Measurements from ENCODE around the gene ZCCHC4.
"Not testable (repeated sequence)": the region's sequence is repeated elsewhere in the genome, so short reads cannot be mapped to it uniquely, and the experiment has no call there.

ZCCHC4 gene

DNA sequence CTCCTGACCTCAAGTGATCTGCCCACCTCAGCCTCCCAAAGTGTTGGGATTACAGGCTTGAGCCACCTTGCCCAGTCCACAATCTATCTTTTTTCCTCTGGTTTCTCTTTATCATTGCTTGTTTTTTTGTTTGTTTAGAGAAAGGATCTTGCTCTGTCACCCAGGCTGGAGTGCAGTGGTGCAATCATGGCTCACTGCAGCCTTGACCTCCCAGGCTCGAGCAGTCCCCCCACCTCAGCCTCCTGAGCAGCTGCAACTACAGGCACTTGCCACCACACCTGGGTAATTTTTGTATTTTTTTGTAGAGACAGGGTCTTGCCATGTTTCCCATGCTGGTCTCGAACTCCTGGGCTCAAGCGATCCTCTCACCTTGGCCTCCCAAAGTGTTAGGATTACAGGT is 15.9 kb downstream of the ZCCHC4 start:
- DNase-seq: not testable (repeated sequence)

DNA sequence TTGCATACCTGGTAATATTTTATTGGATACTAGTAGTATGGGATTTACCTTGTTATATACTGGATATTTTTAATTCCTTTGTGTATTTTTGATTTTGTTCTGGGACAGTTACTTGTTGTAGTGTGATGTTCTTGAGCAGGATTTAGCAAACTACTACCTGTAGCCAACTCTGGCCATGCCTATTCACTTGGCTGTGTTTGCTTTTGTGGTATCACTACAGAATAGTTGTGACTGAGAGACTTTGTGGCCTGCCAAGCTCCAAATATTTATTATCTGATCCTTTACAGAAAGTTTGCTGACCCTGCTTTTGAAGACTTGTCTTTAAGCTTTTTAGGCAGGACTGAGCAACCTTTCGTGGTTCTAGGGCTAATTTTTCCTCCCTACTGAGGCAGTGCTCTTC is 17.8 kb downstream of the ZCCHC4 start:
- DNase-seq: no peak

DNA sequence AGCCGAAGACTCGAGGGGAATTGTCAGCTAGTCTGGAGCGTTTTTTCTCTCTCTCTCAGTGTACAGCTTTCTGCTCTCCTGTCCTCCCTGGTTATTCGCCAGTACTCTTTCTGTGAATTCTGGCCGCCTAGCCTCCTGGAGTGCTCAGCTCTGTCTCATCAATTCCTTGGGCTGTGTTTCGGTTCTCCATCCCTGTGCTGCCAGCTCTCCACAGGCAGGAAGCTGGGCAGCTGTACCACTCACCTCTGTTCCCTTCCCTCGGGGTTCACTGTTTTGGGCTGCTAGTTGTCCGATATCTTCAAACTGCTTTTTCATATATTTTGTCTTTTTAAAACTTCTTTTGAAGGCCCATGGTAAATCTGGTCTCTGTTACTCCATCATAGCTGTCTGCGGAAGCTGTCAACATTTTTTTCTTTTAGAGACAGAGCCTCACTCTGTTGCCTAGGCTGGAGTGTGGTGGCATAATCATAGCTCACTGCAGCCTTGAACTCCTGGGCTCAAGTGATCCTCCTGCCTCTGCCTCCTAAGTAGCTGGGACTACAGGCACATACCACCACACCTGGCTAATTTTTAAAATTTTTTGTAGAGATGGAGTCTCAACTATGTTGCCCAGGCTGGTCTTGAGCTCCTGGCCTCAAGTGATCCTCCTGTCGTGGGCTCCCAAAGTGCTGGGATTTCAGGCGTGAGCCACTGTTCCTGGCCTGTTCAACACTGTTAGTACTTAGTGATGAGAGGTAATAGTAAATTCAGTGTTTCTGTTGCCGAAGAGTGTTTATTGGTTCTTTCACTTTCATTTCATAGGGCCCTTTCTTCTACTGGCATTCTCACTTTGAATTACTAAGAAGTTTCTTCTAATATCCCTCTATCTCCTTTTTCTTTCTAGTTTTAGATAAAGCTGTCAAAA is 18.6 kb downstream of the ZCCHC4 start:
- DNase-seq: no peak

GRCh38 chr4:25343671-25344070 is 31.1 kb downstream of the ZCCHC4 start:
- no peak for DNase-seq

- no peak for DNase-seq
Measured at GRCh38 chr4:25345744-25346143, 33.2 kb downstream of the ZCCHC4 start.

- no peak for DNase-seq
Measured at GRCh38 chr4:25346913-25347312, 34.3 kb downstream of the ZCCHC4 start.

DNA sequence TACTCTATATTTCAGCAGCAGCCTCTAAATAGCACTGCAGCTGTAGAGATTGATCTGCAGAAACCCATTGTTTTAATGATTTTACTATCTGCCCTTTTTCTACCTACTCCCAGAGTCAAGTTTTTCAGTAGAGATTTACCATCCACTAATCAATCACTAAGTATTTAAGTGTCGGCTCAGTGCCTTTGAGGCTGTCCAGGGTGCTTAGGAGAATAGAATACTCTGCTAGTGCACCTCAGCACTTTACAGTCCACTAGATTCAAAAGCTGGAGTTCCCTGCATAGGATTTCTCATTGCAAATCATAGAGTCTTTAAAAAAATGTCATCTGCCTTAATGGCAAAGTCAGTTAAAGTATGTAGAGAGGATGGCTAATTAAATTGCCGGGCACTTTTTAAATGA is 34.9 kb downstream of the ZCCHC4 start:
- no peak for DNase-seq

- no peak for DNase-seq
Measured at GRCh38 chr4:25347971-25348370, 35.4 kb downstream of the ZCCHC4 start.

DNA sequence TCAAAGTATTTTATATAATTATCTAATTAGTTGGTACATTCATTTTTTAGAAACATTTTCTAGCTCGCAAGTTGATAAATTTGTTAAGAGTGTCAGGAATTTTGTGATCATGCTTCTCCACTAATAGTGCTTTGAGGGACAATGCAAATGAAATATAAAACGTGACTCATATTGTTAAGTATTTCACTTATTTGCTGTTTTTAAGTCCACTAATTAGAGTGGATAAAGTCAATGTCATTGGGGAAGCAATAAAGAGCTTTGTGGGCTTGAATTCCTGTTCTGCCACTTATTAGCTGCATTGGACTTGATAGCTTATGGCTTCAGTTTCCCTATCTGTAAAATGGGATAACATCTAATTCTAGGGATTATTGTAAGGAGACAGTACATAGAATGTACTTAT is 38.0 kb downstream of the ZCCHC4 start:
- DNase-seq: no peak

GRCh38 chr4:25351777-25352416 is 39.3 kb downstream of the ZCCHC4 start:
- no peak for DNase-seq

- no peak for DNase-seq
Measured at GRCh38 chr4:25356068-25356467, 43.5 kb downstream of the ZCCHC4 start.

DNA sequence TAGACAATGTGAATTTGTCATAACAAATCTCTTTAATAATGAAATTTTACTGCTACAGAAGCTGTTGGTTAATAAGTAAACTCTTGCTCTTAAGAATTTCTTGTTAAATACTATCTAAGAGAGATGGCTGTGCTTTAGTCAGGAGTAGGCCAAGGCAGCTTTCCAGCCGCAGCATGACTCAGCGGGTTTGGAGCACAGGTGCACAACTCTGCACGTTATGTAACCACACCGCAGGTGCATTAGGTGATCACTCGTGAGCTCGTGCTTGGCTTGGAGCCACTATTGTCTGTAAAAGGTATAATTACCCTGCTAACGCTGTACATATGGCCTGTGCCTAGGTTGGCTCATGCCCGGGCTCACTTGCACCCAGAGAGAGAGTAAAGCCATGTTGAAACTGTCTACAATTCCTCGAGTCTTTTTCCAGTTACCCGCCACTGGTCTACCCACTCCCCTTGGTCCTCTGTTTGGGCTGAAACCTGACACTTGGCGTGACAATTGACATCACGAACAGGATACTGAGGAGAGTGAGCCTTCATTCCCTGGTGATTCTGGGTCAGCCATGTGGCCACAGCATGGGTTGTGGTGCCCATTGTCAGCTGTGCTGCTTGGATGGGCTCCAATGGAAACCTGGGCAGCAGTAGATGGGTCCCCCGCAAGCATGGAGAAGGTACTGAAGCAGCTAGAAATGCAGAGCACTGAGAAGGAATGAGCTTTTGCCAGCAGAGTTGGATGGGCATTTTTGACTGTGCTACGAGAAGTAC is 46.1 kb downstream of the ZCCHC4 start:
- DNase-seq: no peak

DNA sequence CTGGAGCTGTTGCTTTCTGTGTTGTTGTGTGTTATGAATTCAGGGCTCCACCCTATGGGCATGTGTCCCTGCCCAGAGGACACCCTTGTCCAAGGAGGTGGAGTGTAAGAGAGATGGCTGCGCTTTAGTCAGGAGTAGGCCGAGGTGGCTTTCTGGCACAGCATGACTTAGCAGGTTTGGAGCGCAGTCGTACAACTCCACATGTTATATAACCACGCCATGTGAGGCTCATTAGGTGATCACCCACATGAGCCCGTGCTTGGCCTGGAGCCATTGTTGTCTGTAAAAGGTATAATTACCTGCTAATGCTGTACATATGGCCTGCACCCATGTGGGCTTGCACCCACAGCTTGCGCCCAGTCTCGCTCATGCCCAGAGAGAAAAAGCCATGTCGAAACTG is 48.7 kb downstream of the ZCCHC4 start:
- DNase-seq: no peak

GRCh38 chr4:25367004-25367621 is 54.5 kb downstream of the ZCCHC4 start:
- DNase-seq: no peak

DNA sequence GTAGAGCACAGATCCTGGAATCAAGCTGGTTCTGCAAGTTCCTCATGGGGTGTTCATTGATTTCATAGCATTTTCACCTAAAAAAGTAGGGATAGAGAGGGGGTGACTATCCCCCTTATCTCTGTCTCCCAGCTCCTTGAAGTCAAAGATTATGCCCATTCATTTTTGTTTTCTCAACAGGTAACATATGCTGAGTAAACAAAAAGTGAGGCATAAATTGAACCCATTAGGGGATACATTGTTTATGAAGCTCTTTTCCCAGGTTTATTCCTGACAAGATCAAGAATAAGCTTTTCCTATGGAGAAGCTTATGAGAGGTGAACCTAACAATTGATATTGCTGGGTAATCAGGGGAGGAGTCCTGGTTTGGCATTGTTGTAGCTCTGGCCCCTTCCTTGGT is 55.3 kb downstream of the ZCCHC4 start:
- no peak for DNase-seq

- DNase-seq: no peak
Measured at GRCh38 chr4:25368315-25368714, 55.7 kb downstream of the ZCCHC4 start.

DNA sequence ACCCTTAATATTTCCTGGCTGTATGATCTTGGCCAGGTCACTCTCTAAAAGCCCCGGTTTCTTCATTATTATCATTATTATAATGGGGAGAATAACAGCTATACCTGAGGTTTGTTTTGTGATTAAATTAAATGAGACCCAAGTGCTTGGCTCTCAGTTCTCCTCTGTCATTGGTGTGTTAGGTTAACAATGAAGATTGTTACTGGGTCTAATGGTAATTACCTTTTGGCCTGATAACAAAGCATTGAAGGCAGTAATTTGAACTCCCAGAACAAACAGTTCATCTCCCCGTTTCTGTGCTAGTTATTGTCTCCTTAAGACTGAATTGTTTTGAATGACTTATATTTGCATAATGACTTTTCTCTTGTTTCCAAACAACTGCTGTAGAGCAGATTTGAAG is 57.7 kb downstream of the ZCCHC4 start:
- no peak for DNase-seq

DNA sequence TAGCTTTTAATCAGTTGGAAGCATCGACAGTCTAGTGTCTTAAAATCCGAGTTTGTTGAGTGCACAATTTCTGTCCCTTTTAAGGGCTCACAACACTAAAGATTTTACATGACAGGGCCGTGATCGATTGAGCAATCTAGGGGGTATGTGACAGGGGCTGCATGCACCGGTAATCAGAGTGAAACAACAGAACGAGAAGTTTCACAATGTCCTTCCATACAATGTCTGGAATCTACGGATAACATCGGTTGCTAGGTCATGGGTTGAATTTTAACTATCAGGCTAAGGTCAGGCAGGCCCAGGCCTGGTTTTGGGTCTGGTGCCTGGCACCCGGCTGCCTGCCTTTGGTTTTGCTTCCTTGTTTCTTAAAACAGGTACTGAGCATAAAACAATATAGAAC is 60.0 kb downstream of the ZCCHC4 start:
- DNase-seq: not testable (repeated sequence)

- peak; percentile 95 for DNase-seq
Measured at GRCh38 chr4:25376754-25377571, 64.4 kb downstream of the ZCCHC4 start, which contains the start of gene ANAPC4. Gene ANAPC4 (plus strand): TSS chr4:25377263. CDS start chr4:25377428, 165 bp downstream.

DNA sequence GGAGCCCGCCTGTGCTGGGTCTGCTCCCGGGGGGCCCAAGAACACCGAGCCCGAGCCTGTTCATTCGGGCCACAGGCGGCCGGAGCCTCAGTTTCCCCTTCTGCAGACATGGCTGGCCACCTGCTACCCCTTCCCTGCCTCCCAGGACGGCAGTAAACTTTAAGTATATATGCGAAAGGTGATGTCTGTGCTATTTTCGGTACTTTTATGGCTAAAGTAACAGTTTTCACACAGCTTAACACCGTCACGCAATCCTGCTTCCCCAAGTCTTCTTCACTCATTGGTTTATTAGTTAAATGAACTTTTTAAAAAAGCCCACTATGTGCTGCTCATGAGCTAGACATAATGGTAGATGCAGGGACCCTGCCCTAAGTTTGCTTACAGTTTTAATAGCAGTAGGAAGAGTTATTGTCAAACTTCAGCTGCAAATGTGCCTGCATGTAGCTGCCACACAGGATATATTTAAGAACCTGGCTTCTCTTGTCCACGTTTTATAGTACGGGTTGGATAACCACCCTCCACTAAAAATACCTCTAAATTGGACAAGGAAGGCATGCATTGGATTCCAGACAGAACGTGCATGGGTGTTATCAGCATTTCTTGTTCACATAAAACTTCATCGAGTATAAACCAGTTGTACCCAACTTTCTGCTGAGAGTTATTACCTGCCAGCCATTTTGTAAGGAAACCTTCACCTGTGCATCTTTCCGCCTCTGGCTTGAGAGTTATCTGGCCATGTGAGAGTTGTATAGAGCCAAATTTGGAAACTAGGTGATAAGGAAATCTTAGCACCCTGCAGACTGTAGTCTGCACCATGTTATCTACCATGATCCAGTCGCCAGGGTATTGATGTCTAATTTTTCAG is 65.2 kb downstream of the ZCCHC4 start:
- DNase-seq: no peak

- DNase-seq: no peak
Measured at GRCh38 chr4:25378437-25378743, 65.8 kb downstream of the ZCCHC4 start.
